H9 (cell line): Measurements from ENCODE around the gene ARHGAP29. TPM values are rescaled to one million over a fixed set of nuclear protein-coding genes. Genes with fewer than 3 reads are reported as not detected.

Source experiments
- DNase-seq: peaks from one replicate; pipeline ENCODE4 v3.0.0-alpha.2; 2017
- H2AFZ ChIP-seq: one replicate; pipeline ENCODE4 v1.6.1; 2013; ENCODE audit warnings: mild to moderate bottlenecking, low read length, control low read depth, moderate library complexity
- H2AK5ac ChIP-seq: 2 replicates; pipeline ENCODE4 v1.6.1; 2013; ENCODE audit warnings: low read length, control low read depth, mixed read lengths; ENCODE audit not compliant: insufficient read length
- H2BK120ac ChIP-seq: one replicate; pipeline ENCODE4 v1.6.1; 2013; ENCODE audit warnings: low read depth, mild to moderate bottlenecking, low read length, control low read depth, inconsistent platforms; ENCODE audit not compliant: poor library complexity, severe bottlenecking
- H2BK12ac ChIP-seq: 2 replicates; pipeline ENCODE4 v1.6.1; 2013; ENCODE audit warnings: low read length, control low read depth, mixed read lengths, low read depth; ENCODE audit not compliant: insufficient read length
- H2BK15ac ChIP-seq: 2 replicates; pipeline ENCODE4 v1.6.1; 2013; ENCODE audit warnings: low read depth, low read length, control low read depth
- H2BK20ac ChIP-seq: one replicate; pipeline ENCODE4 v1.6.1; 2013; ENCODE audit warnings: low read depth, mild to moderate bottlenecking, low read length, control low read depth, inconsistent platforms; ENCODE audit not compliant: poor library complexity, severe bottlenecking
- H2BK5ac ChIP-seq: 2 replicates; pipeline ENCODE4 v1.6.1; 2013; ENCODE audit warnings: low read length, control low read depth, mixed read lengths; ENCODE audit not compliant: insufficient read length
- H3K14ac ChIP-seq: 2 replicates; pipeline ENCODE4 v1.6.1; 2013; ENCODE audit warnings: low read length, control low read depth; ENCODE audit not compliant: insufficient read depth
- H3K18ac ChIP-seq: 2 replicates; pipeline ENCODE4 v1.6.1; 2013; ENCODE audit warnings: low read depth, mild to moderate bottlenecking, mixed read lengths, low read length, control low read depth; ENCODE audit not compliant: insufficient read length
- H3K23ac ChIP-seq: 2 replicates; pipeline ENCODE4 v1.6.1; 2013; ENCODE audit warnings: low read length, control low read depth, mixed read lengths, low read depth; ENCODE audit not compliant: insufficient read length
- H3K23me2 ChIP-seq: 2 replicates; pipeline ENCODE4 v1.6.1; 2013; ENCODE audit warnings: low read depth, mild to moderate bottlenecking, mixed read lengths, low read length, control low read depth; ENCODE audit not compliant: insufficient read length, poor library complexity, severe bottlenecking
- H3K27ac ChIP-seq: 2 replicates; pipeline ENCODE4 v1.5.1; 2013; ENCODE audit warnings: low read length, control low read depth, mixed read lengths, low read depth; ENCODE audit not compliant: insufficient read length
- H3K27me3 ChIP-seq: 2 replicates; pipeline ENCODE4 v1.6.1; 2013; ENCODE audit warnings: low read length, control low read depth, inconsistent platforms; ENCODE audit not compliant: insufficient read depth
- H3K4ac ChIP-seq: 2 replicates; pipeline ENCODE4 v1.6.1; 2013; ENCODE audit warnings: low read depth, mild to moderate bottlenecking, control low read depth, inconsistent platforms, low read length, moderate library complexity
- H3K4me1 ChIP-seq: 2 replicates; pipeline ENCODE4 v1.6.1; 2013; ENCODE audit warnings: low read length, control low read depth, inconsistent platforms; ENCODE audit not compliant: insufficient read depth
- H3K4me2 ChIP-seq: 2 replicates; pipeline ENCODE4 v1.6.1; 2013; ENCODE audit warnings: low read length, control low read depth, mixed read lengths; ENCODE audit not compliant: insufficient read length, insufficient read depth
- H3K56ac ChIP-seq: 2 replicates; pipeline ENCODE4 v1.6.1; 2013; ENCODE audit warnings: low read depth, mild to moderate bottlenecking, mixed read lengths, low read length, control low read depth; ENCODE audit not compliant: insufficient read length
- H3K79me1 ChIP-seq: 2 replicates; pipeline ENCODE4 v1.6.1; 2013; ENCODE audit warnings: low read depth, mild to moderate bottlenecking, moderate library complexity, low read length, control low read depth, inconsistent platforms; ENCODE audit not compliant: insufficient read depth, poor library complexity, severe bottlenecking
- H3K79me2 ChIP-seq: 2 replicates; pipeline ENCODE4 v1.6.1; 2013; ENCODE audit warnings: low read length, control low read depth, inconsistent platforms; ENCODE audit not compliant: insufficient read depth
- H3K9ac ChIP-seq: 2 replicates; pipeline ENCODE4 v1.6.1; 2013; ENCODE audit warnings: low read length, control low read depth, mixed read lengths; ENCODE audit not compliant: insufficient read length; ENCODE audit errors: extremely low read depth
- H3K9me3 ChIP-seq: one replicate; pipeline ENCODE4 v1.6.1; 2013; ENCODE audit warnings: low read depth, low read length, inconsistent platforms; ENCODE audit not compliant: control insufficient read depth
- H3T11ph ChIP-seq: one replicate; pipeline ENCODE4 v1.6.1; 2013; ENCODE audit warnings: mild to moderate bottlenecking, low read length, control low read depth, inconsistent platforms
- H4K20me1 ChIP-seq: one replicate; pipeline ENCODE4 v1.6.1; 2013; ENCODE audit not compliant: control insufficient read depth, insufficient read length, insufficient read depth
- H4K5ac ChIP-seq: 2 replicates; pipeline ENCODE4 v1.6.1; 2013; ENCODE audit warnings: low read depth, mild to moderate bottlenecking, mixed read lengths, low read length, control low read depth; ENCODE audit not compliant: insufficient read length
- H4K8ac ChIP-seq: replicated peaks from 2 replicates; pipeline ENCODE4 v1.6.1; 2013; ENCODE audit warnings: low read length, control low read depth, mixed read lengths, low read depth; ENCODE audit not compliant: insufficient read length
- H4K91ac ChIP-seq: 2 replicates; pipeline ENCODE4 v1.6.1; 2013; ENCODE audit warnings: low read depth, mild to moderate bottlenecking, moderate library complexity, mixed read lengths, low read length, control low read depth; ENCODE audit not compliant: insufficient read length
- H3K27ac Mint-ChIP-seq, 3 experiments: 2 replicates in 2 of 3; 3 replicates in 1 of 3; pipeline ENCODE4 v1.8.0; 2020 to 2021; ENCODE audit warnings: mixed read lengths in 3 of 3, mild to moderate bottlenecking in 1 of 3, moderate library complexity in 1 of 3
- H3K27me3 Mint-ChIP-seq: 2 replicates; pipeline ENCODE4 v1.8.0; 2021; ENCODE audit warnings: low read depth, mild to moderate bottlenecking, moderate library complexity, mixed read lengths
- H3K36me3 Mint-ChIP-seq, 3 experiments: 2 replicates in 2 of 3; 3 replicates in 1 of 3; pipeline ENCODE4 v1.8.0; 2020 to 2021; ENCODE audit warnings: low read depth in 3 of 3, mixed read lengths in 3 of 3; ENCODE audit not compliant: insufficient read depth in 1 of 3
- H3K4me1 Mint-ChIP-seq, 2 experiments: 2 replicates each; pipeline ENCODE4 v1.8.0; 2020; ENCODE audit warnings: mixed read lengths in 2 of 2
- H3K4me3 Mint-ChIP-seq, 2 experiments: 2 replicates in 1 of 2; 3 replicates in 1 of 2; pipeline ENCODE4 v1.8.0; 2020 to 2021; ENCODE audit warnings: mild to moderate bottlenecking in 2 of 2, mixed read lengths in 2 of 2, moderate library complexity in 1 of 2
- H3K9me3 Mint-ChIP-seq, 2 experiments: 2 replicates in 1 of 2; 3 replicates in 1 of 2; pipeline ENCODE4 v1.8.0; 2020; ENCODE audit warnings: mild to moderate bottlenecking in 2 of 2, mixed read lengths in 2 of 2, moderate library complexity in 1 of 2
- CTCF ChIP-seq: fragments of 200-600 bp; sonication (generic); conservative IDR thresholded peaks from 3 replicates; pipeline ENCODE4 v1.8.0; 2021; ENCODE audit warnings: antibody characterized with exemption, mild to moderate bottlenecking
- WGBS: extraction: QIAGEN DNeasy Blood & Tissue Kit; methylation state at CpG from one replicate; pipeline ENCODE4 v1.1.7; 2013; ENCODE audit warnings: missing lambda C conversion rate, low lambda C conversion rate, mixed read lengths; ENCODE audit not compliant: insufficient read length; ENCODE audit errors: extremely low coverage; 5-methylcytosine and 5-hydroxymethylcytosine counted together
- total RNA-seq: library from RNA; stranded (reverse); gene quantifications from 2 replicates; pipeline ENCODE4 v1.2.1, GENCODE V29; 2021

ARHGAP29 gene
- total RNA-seq, 1 experiment from 2014 or later: 1.3 TPM

- H3K4me3 Mint-ChIP-seq: no peak overlapping the region
- H3K27ac ChIP-seq: no peak overlapping the region
- no peak overlapping the region for H2BK5ac ChIP-seq
- peaks cover 9% of the 10 kb centered on the region for H3K27me3 Mint-ChIP-seq
- no peaks in the 10 kb centered on the region for H3K9me3 ChIP-seq
- no peak overlapping the region for H4K5ac ChIP-seq
- H2BK15ac ChIP-seq: no peak overlapping the region
- H3K23ac ChIP-seq: no peak overlapping the region
- H2AK5ac ChIP-seq: no peak overlapping the region
- no peak overlapping the region for H3K27ac Mint-ChIP-seq
- no peaks in the 10 kb centered on the region for H4K20me1 ChIP-seq
- H3K79me2 ChIP-seq: no peaks in the 10 kb centered on the region
- no peak for DNase-seq
- H3K9me3 Mint-ChIP-seq: no peaks in the 10 kb centered on the region
- H3K4me1 ChIP-seq: no peaks in the 10 kb centered on the region
- H3K79me1 ChIP-seq: no peaks in the 10 kb centered on the region
- no peak overlapping the region for H3K14ac ChIP-seq
- H3K4me2 ChIP-seq: no peak overlapping the region
- H3K4me1 Mint-ChIP-seq: peaks cover 10 to 16% of the 10 kb centered on the region in 2 experiments
- H3K56ac ChIP-seq: no peak overlapping the region
- H2BK12ac ChIP-seq: no peak overlapping the region
- H4K8ac ChIP-seq: no peak overlapping the region
- no peaks in the 10 kb centered on the region for H3K36me3 Mint-ChIP-seq
- no peak overlapping the region for H3T11ph ChIP-seq
- TF ChIP-seq CTCF: no peak
- no peaks in the 10 kb centered on the region for H3K23me2 ChIP-seq
- no peak overlapping the region for H2BK120ac ChIP-seq
- no peak overlapping the region for H2AFZ ChIP-seq
- H2BK20ac ChIP-seq: no peak overlapping the region
- H3K4ac ChIP-seq: no peak overlapping the region
- H3K9ac ChIP-seq: no peak overlapping the region
- no peak overlapping the region for H4K91ac ChIP-seq
- no CpG with 5 or more reads among the region's 3 CpGs for WGBS
- no peak overlapping the region for H3K18ac ChIP-seq
- no peaks in the 10 kb centered on the region for H3K27me3 ChIP-seq
These were observed 110.7 kb downstream of the ARHGAP29 start for GRCh38 chr1:94126651-94127050.
